Activated gamma-delta T cell treated with Interleukin-2 at 50 U/mL for 16 hours (primary cell): ENCODE data around the gene RALGPS1.

Source experiments
- DNase-seq: peaks from one replicate; pipeline ENCODE4 v3.0.0-alpha.2; 2020

The RALGPS1 gene

DNA sequence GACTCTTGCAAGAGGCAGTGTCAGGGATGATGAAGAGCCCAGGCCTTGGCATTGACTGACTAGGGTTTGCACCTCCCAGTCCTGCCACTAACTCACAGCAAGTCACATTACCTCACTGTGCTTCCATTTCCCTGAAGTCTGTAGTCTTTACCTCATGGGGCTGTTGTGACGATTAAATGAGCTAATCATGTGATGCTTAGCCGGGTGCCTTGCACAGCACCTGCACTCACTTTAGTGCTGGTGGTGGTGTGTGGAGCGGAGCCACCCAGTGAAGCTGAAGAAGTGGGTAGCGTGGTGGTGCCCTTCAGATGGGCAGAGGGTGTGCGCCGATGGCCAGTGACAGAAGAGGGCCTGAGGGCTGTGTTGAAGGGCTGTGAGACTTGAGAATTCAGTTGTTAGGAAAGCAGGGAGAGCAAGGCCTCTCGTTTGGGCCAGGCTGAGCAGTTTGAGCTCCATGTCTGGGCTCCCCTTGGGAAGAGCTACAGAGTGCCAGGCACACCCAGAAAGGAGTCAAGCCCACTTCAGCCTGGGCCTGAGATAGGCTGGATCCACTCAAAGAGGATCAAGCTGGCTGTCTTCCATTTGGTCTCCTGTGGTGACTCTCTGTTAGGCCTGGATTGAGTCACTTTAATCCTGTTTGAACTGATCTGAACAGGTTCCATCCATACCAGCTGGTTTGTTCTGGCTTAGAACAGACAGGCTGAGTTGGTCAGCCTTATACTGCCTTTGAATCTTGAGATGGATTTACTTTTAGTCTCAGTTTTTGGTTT is 42.5 kb downstream of the RALGPS1 start:
- DNase-seq: no peak

- DNase-seq: no peak
Observed at GRCh38 chr9:126957687-126958053, 43.1 kb downstream of the RALGPS1 start.

DNA sequence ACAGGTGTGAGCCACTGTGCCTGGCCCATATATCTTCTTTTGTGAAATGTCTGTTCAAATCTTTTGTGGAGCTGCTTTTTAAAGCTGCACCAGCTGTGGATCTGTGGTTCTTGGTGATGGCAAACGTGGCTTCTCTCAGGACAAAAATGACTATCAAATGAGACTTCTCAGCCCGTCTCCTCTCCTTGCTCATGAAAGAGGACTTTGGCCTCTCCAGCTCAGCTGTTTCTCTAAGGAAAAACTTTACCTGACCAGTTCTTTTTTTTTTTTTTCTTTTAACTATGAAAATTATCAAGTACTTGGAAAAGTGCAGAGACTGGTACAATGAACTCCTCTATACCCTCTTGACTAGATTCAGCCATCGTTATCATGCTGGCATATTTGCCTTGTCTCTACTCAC is 44.8 kb downstream of the RALGPS1 start:
- no peak for DNase-seq

GRCh38 chr9:126959917-126960316 is 45.3 kb downstream of the RALGPS1 start:
- no peak for DNase-seq

DNA sequence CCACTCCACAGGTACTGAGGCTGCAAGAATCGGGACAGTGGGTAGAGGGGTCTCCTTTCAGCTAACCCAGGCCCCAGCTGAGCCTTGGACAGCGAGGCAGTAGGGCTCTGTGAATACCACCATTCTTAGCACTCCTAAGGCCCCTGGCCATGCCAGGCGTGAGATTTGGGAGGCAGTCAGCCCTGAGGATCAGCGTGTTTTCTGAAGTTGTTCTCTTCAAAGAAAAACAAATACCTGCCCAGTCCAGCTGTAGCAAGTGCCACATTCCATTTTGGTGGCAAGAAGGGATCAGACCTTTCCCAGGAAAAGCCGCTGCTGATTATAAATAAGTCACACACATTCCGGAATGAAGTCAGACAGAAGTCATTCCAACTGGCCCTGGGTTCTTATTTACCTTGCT is 47.8 kb downstream of the RALGPS1 start:
- DNase-seq: no peak

DNA sequence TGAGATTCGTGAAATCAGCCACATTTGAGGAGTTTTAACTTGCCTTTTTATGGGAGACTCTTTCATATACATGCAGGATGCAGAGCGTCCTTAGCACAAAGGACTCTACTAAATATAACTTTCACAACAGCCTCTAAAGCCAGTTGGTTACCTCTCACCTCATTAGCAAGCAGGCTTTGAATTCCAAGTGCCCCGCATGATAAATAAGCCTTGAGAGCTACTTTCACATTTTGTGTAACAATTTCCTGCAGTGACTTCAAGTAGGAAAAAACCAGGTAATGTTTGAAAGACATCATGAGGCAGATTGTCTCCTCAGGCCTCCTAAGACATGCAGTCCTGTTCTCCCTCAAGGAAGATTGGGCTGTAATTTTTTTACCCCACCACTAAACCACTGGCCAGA is 50.5 kb downstream of the RALGPS1 start:
- no peak for DNase-seq

- DNase-seq: peak; percentile 45
Observed at GRCh38 chr9:126965541-126966428, 51.2 kb downstream of the RALGPS1 start.

- DNase-seq: no peak
Observed at GRCh38 chr9:126971261-126971660, 56.7 kb downstream of the RALGPS1 start.

DNA sequence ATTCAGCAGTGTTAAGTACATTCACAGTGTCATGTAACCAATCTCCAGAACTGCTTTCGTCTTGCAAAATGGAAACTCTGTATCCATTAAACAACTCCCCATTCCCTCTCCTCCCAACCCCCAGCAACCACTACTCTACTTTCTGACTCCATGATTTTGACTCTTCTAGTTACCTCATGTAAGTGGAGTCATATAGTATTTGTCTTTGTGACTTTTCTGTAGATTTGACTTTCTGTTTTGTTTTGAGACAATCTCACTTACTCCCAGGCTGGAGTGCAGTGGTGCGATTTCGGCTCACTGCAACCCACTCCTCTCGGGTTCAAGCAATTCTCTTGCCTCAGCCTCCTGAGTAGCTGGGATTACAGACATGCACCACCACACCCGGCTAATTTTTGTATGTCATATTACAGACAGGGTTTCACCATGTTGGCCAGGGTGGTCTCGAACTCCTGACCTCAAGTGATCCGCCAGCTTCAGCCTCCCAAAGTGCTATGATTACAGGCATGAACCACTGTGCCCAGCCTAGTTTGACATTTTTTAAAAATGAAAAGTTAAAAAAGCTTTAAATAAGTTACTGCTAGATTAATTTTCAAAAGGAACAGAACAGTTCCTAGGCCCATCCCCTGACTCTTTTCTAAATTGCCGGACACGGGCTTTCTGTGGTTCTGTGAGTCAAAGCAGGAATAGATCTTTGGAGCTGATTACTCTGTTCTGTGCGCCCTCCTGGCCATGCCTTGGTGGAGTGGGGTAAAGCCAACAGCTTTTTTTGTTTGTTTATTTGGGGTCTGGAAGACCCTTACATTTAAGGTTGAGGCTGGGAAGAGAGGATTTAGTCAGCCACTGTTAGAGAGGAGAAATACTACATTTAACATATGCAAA is 59.3 kb downstream of the RALGPS1 start:
- DNase-seq: no peak

DNA sequence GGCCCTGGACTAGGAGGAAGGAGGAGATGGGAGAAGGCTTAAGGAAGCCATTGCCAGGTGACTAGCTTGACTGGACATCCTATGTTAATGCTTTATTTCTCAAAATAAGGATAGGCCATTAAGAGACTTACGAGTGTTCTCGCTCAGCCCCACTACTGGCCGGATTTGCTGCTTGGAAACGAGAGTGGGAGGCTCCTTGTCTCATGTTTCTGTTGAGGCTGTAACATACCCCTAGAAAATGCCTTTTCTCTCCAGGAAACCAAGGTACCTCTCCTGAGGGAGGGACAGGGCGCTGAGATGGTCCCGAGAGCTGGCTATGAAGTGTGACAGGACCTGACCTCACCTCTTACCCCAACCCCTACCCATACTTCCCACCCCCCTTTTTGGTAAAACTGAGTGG is 60.0 kb downstream of the RALGPS1 start:
- no peak for DNase-seq

- DNase-seq: no peak
Observed at GRCh38 chr9:126975327-126976220, 61.0 kb downstream of the RALGPS1 start.

GRCh38 chr9:126979461-126979860 is 64.9 kb downstream of the RALGPS1 start:
- no peak for DNase-seq

GRCh38 chr9:126980231-126980630 is 65.6 kb downstream of the RALGPS1 start:
- no peak for DNase-seq

- DNase-seq: no peak
Observed at GRCh38 chr9:126981218-126981617, 66.6 kb downstream of the RALGPS1 start.

- DNase-seq: no peak
Observed at GRCh38 chr9:126982215-126983002, 67.8 kb downstream of the RALGPS1 start.

DNA sequence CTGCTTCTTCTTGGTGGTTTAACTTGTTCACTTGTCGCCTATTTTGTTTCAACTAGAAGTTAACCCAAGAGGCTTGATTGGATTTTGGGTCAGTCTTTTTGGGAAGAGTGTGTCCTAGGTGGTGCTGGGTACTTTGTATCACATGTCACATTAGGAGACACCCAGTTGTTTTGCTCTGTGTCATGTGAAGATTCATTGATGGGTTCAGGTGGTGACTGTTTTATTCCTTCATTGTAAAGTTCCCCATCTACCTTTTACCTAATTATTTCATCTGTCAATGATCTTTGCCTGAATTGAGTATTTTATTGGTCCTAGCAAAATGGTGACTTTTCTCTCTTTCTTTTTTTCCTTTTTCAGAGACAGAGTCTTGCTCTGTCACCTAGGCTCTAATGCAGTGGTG is 69.2 kb downstream of the RALGPS1 start:
- no peak for DNase-seq

- DNase-seq: no peak
Observed at GRCh38 chr9:126984969-126985368, 70.4 kb downstream of the RALGPS1 start.

- DNase-seq: peak; percentile 82
Observed at GRCh38 chr9:126985870-126986498, 71.4 kb downstream of the RALGPS1 start.

GRCh38 chr9:126986506-126986951 is 71.9 kb downstream of the RALGPS1 start:
- DNase-seq: peak; percentile 32

DNA sequence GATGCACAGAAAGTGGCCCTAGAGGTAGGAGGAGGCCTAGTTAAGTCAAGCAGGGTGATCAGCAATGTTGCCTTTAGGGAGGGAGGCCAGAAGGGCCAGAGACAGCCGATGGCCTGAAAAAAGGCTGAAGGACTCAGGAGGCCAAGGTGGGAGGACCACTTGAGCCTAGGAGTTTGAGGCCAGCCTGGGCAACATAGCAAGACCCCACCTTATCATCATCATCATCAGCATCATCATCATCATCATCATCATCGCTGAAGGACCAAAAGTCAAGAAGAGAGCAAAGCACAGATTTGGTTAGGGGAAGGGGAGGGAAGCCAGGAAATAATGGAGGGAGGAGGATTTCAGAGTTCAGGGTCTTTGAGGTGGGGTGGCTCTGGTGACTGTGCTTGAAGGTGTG is 74.3 kb downstream of the RALGPS1 start:
- no peak for DNase-seq
